Fibroblast of lung (primary cell): ENCODE results near the gene SFT2D2.
"Not testable (repeated sequence)": the region's sequence is repeated elsewhere in the genome, so short reads cannot be mapped to it uniquely, and the experiment has no call there.

Experiments
- CTCF ChIP-seq, 2 donors: IDR thresholded peaks in 1 of 2; conservative IDR thresholded peaks in 1 of 2; 1 replicate in 1 of 2; 2 replicates in 1 of 2; pipeline ENCODE4 v1.5.1; 2011 to 2012; ENCODE audit warnings: low read length in 2 of 2, control low read depth in 1 of 2, inconsistent platforms in 1 of 2, low read depth in 1 of 2, mild to moderate bottlenecking in 1 of 2
- EZH2 ChIP-seq: IDR thresholded peaks from 2 replicates; pipeline ENCODE4 v1.5.1; 2012; ENCODE audit warnings: low read length, control low read depth, mild to moderate bottlenecking; ENCODE audit errors: missing control alignments

GRCh38 chr1:168207673-168208072 lies 18.1 kb upstream of the SFT2D2 start:
- TF ChIP-seq CTCF (conservative IDR thresholded peaks at IDR 0.05 in 1 of 2, IDR thresholded peaks at IDR 0.05 in 1 of 2; ENCODE audit: low read depth in 1 of 2, low read length in 2 of 2); EZH2: not testable (repeated sequence)
